ACHN (cell line): ENCODE measurements around the gene TMEM132D.

Experiments
- DNase-seq: peaks from one replicate; pipeline ENCODE4 v3.0.0-alpha.2; 2015
- in situ Hi-C: cut with HindIII; loops from 2 replicates; pipeline ENCODE4 v1.10.0; 2017; ENCODE audit warnings: low sequenced_read_pairs, low pct_ligation_motif_present, low pct_unique_long_range_greater_than_20kb

The TMEM132D gene

GRCh38 chr12:129089576-129089975 is 814.2 kb downstream of the TMEM132D start:
- in situ Hi-C loops = no loop called here
- DNase-seq = no peak

- DNase-seq = no peak
- in situ Hi-C loops = no loop called here
Observed at GRCh38 chr12:129084875-129085826, 818.7 kb downstream of the TMEM132D start.

- in situ Hi-C loops = no loop called here
- DNase-seq = no peak
Observed at GRCh38 chr12:129083121-129083840, 820.5 kb downstream of the TMEM132D start.

- in situ Hi-C loops = no loop called here
Observed at GRCh38 chr12:129082441-129082840, 821.4 kb downstream of the TMEM132D start.

GRCh38 chr12:129081755-129082250 is 822.0 kb downstream of the TMEM132D start:
- DNase-seq = no peak
- in situ Hi-C loops = no loop called here

More at GRCh38 chr12:129082441-129082840, 821.4 kb downstream of the TMEM132D start:
- no peak for DNase-seq

- in situ Hi-C loops = no loop called here
Observed at GRCh38 chr12:129080821-129081220, 823.0 kb downstream of the TMEM132D start.

GRCh38 chr12:129080391-129080790 is 823.4 kb downstream of the TMEM132D start:
- in situ Hi-C loops = no loop called here
- DNase-seq = no peak

More at GRCh38 chr12:129080821-129081220, 823.0 kb downstream of the TMEM132D start:
- DNase-seq = no peak

- DNase-seq = no peak
- in situ Hi-C loops = no loop called here
Observed at GRCh38 chr12:129079719-129080118, 824.1 kb downstream of the TMEM132D start.

- DNase-seq = no peak
- in situ Hi-C loops = no loop called here
Observed at GRCh38 chr12:129076441-129077320, 827.1 kb downstream of the TMEM132D start.

- in situ Hi-C loops = no loop called here
- DNase-seq = no peak
Observed at GRCh38 chr12:129075460-129076208, 828.2 kb downstream of the TMEM132D start.

GRCh38 chr12:129074379-129074778 is 829.4 kb downstream of the TMEM132D start:
- DNase-seq = no peak
- in situ Hi-C loops = no loop called here

GRCh38 chr12:129073157-129073915 is 830.5 kb downstream of the TMEM132D start:
- in situ Hi-C loops = no loop called here
- no peak for DNase-seq

- DNase-seq = no peak
- in situ Hi-C loops = no loop called here
Observed at GRCh38 chr12:129071362-129071761, 832.5 kb downstream of the TMEM132D start.

GRCh38 chr12:129069886-129070285 is 833.9 kb downstream of the TMEM132D start:
- in situ Hi-C loops = no loop called here
- DNase-seq = no peak

GRCh38 chr12:129068684-129069083 is 835.1 kb downstream of the TMEM132D start:
- no peak for DNase-seq
- in situ Hi-C loops = no loop called here

GRCh38 chr12:129067491-129067890 is 836.3 kb downstream of the TMEM132D start:
- in situ Hi-C loops = no loop called here
- DNase-seq = no peak

GRCh38 chr12:129064209-129064855 is 839.5 kb downstream of the TMEM132D start:
- in situ Hi-C loops = no loop called here
- DNase-seq = no peak
